Measurements from ENCODE around the gene LCN10.
"Not testable (repeated sequence)": the region's sequence is repeated elsewhere in the genome, so short reads cannot be mapped to it uniquely, and the experiment has no call there.

LCN10 gene

GRCh38 chr9:136718345-136719194 lies 24.2 kb downstream of the LCN10 start:
- DNase-seq, result no peak

DNA sequence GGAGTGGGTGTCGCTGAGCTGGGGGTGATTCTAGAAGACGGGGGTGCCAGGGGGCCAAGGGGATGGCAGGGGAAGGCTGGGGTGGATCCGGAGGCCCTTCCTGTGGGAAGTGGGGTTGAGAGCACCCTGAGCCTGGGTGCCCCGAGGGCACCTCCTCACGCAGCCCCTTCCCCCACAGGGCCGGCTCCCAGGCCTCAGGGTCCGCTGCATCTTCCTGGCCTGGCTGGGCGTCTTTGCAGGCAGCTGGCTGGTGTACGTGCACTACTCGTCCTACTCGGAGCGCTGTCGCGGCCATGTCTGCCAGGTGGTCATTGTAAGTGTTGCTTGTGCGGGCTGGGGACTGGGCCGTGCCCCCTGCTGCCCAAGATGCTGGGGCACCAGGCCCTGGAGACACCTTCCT lies 25.3 kb downstream of the LCN10 start:
- no peak for DNase-seq

DNA sequence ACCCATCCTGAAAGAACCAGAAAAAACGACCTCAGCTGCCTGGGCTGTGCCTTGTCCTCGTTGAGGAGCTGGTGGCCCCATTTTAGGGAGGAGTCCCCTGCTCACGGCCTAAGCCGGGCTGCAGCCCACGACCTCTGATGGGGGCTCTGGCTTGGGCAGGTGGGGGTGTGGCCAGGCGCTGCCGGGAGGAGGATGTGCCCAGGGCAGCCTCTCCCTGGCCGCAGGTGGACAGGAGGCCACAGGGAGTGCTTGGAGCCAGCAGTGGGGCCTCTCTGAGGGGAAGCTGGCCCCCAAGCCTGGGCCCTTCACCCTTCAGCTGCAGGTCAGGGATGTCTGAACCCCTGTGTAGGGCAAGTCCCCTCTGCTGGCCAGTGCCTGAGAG lies 27.9 kb downstream of the LCN10 start:
- DNase-seq, result no peak

DNA sequence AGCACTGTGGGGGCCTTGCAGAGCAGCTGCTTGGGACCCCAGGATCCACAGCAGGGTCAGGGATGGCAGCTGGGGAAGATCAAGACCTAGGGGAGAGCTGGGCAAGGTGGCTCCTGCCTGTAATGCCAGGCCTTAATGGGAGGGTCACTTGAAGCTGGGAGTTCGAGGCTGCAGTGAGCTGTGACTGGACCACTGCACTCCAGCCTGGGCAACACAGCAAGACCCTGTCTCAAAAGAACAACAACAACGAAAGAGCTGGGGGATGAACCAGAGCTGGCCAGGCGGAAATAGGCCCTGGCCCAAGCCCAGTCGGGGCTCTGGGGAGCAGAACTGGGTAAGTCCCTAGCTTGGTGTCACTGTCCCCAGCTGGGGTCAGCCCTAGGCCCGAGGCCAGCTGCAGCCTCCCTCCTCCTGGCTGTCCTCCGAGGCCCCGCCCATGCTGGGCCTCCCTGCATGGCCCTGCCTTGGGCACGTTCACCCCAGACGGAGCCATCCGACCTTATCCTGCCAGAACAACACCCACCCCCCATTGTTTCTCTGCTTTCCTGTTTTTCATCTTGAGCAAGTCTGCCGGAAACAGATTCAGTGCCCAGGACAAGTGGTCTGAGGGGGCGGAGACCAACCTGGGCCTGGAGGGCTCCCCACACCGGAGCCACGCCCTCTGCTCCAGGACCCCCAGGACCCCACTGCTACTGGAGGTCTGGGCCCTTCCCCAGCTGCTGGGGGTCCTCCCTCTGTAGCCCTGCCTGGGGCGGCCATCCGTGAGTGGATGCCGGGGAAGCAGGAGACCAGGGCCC lies 28.4 kb downstream of the LCN10 start:
- no peak for DNase-seq

DNA sequence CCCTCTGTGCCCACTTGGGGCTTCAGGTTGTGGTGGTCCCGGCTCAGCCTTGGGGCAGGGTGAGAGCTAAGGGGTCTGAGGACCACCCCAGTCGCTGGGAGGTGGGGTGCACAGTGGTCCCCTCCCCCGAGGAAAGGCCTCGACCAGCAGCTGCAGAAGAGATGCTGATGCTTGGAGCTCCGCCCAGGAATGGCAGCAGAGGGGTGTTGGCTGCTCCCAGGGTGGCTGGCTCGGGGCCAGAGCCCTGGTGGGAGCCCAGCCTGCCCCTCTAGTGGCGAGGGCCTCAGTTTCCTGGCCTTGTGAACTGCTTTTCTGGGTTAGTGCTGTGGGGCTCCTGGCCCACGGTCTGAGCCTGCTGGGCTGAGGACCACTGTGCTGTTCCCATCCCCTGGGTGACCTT lies 29.2 kb downstream of the LCN10 start:
- no peak for DNase-seq

- no peak for DNase-seq
Measured at GRCh38 chr9:136712690-136713544, 29.8 kb downstream of the LCN10 start.

DNA sequence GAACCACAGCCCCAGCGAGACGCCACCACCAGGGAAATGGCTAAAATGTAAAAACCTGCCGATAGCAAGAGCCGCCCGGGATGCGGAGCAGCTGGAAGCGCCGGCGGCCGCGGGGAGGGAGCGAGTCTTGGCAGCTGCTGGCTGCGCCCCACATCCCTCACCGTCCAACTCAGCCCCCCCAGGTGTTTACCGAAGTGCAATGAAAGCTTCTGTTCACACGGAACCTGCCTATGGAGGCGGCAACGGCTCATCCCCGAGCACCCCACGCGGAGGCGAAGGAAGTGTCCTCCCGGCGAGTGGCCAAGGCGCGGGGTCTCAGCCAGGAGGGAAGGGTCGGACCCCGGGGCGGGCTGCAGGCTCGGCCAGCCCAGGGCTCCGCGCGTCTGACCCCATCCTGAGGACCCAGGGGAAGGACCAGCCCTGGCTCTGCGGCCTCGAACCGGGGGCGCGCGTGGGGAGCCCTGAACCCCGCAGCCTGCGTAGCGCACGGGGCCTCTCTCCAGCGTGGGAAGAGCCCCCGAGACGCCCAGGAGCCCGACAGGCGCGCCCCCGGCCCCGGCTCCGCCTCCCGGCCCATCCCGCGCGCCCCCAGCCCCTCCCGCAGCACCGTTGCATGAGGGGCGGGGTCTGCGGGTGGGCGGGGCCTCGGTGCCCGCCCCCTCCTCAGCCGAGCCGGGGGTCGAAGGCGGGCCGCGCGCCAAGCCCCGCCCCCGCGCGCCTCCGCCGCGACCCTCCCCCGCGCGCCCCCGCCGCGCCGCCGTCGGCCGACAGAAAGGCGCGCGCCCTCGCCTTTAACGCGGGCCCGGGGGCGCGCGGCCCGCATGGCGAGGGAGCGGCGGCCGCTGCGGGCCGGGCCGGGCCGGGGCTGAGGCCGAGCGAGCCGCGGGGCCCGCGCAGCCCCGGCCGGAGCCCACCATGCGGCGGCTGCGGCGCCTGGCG lies 30.7 kb downstream of the LCN10 start, which contains the start of gene DIPK1B:
Gene DIPK1B, plus strand, starts transcription at position 822 of the 939 bp plus-strand sequence. Its CDS starts 94 bp downstream, at position 916.
- DNase-seq, result no peak

GRCh38 chr9:136711219-136711648 lies 31.5 kb downstream of the LCN10 start:
- not testable (repeated sequence) for DNase-seq

DNA sequence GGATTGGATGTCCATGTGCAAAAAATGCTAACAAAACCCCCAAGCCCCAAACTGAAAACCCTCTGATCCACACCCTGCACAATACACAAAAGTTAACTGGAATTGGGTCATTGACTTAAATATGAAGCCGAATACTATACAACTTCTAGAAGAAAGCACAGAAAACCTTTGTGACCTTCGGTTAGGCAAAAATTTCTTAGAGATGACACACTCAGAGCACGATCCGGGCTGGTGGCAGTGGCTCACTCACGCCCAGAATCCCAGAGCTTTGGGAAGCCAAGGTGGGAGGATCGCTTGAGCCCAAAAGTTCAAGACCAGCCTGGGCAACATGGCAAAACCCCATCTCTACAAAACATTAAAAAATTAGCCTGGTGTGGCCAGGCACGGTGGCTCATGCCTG lies 32.2 kb downstream of the LCN10 start:
- DNase-seq, result no peak

DNA sequence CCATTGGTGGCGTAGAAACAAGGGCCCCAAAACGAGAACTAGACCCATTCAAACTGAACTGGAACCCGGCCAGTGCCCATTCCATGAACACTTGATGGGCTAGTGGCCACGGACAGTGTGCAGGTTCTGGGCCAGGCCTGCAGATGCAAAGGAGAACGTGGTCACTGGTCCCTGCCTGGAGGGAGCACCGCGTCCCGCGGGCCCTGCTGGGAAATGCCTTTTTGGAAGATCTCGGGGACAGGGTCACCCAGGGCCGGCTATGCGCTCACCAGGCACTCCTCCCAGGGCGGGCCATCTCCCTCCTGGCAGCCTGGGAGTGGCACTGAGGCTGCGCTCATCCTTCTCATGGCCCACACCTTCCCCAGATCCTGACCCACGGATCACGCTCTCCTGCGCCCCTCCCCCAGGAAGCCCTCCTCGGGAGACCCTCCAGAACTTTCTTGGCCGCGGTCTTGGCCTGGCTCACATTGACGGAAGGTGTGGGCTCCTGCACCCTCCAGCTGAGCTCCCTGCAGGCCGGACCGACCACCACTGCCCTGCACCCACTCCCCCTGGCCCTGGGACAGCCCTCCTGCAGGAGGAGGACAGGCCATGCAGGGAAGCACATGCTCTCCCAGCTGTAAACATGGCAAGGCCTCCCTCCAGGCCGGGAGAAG lies 33.2 kb downstream of the LCN10 start:
- DNase-seq, result no peak

- DNase-seq, result no peak
Measured at GRCh38 chr9:136707849-136708517, 34.8 kb downstream of the LCN10 start.

DNA sequence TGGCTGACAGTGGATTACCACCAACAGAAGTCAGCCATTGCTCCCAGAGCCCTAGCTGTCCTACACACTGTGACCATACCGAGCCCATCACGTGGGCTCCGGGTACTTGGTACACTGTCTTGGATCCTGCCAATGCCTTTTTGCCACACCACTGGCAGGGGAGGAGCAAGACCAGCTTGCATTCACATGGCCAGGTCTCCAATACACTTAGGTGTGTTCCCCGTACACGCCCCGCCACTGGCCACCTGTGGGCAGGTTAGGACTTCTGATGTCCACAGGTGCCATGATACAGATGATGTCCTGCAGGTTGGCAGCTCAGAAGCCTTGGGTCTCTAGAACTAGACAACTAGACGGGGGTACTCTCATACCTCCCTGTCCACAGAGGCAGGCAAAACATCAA lies 35.7 kb downstream of the LCN10 start:
- DNase-seq, result no peak

- no peak for DNase-seq
Measured at GRCh38 chr9:136705564-136705963, 37.2 kb downstream of the LCN10 start.

DNA sequence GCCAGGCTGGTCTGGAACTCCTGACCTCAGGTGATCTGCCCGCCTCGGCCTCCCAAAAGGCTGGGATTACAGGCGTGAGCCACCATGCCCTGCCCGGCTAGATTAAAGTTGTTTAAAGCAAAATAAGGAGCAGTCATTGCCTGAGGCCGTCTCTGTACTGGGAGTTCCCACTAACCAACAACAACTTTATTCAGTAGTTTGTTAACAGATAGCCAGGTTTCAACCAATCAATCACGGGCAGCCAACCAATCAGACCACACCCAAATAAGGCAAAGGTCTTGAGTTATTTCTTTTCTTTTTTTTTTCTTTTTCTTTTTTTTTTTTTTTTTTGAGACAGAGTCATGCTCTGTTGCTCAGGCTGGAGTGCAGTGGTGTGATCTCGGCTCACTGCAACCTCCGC lies 38.0 kb downstream of the LCN10 start:
- not testable (repeated sequence) for DNase-seq

- DNase-seq, result no peak
Measured at GRCh38 chr9:136703276-136703860, 39.4 kb downstream of the LCN10 start.

GRCh38 chr9:136701668-136702053 lies 41.1 kb downstream of the LCN10 start:
- no peak for DNase-seq

DNA sequence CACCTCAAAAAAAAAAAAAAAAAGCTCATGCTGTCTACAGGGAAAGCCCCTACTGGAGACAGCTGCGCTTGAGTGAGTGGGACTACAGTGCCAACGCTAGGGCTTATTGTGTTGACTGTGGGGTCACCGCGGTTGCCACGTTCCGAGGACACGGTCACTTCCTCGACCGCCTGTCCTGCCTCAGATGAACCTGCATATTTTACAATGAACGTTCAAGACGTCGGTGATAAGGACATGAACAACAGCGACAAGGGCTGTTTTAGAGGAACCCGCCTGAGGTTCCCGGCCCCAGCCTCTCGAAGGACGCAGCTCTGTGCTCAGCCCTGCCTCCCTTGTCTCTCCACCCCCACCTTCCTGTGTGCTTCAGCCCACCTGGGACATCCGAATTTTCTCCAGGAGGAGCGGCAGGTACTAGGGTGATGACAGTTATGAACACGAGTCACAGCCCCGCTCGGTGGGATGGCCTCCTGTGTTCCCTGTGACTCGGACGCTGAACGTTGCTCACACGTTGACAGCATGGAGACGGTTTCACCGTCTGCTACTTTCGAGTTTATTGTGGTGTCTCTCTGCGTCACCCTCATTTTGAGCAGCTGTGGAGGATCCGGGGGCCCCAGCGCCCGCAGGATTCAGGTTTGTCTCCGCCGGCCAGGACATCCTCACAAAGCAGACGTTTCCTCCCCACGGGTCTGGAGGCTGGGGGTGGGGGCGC lies 41.6 kb downstream of the LCN10 start:
- DNase-seq, result peak in 2 of 4 experiments; percentile 35 to 58

DNA sequence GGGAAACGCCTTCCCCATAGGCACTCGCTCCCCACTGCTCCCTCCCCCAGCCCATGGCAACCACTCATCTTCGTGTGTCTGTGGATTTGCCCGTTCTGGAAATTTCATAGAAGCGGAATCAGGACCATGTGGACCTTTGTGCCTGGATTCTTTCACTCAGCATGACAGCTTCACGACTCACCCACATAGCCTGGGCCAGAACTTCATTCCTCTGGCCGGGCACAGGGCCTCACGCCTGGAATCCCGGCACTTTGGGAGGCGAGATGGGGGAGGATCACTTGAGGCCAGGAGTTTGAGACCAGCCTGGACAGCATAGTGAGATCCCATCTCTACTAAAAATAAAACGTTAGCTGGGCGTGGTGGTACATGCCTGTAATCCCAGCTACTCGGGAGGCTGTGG lies 42.4 kb downstream of the LCN10 start:
- DNase-seq, result no peak

- DNase-seq, result no peak
Measured at GRCh38 chr9:136698635-136699246, 44.0 kb downstream of the LCN10 start.

Measured in activated CD4-positive, CD25-positive, alpha-beta regulatory T cell (primary cell).